Measurements from ENCODE around the gene ZPBP. TPM values are rescaled to one million over a fixed set of nuclear protein-coding genes. Genes with fewer than 3 reads are reported as not detected.

The ZPBP gene
- total RNA-seq, 1 experiment from 2014 or later, result not detected

- peaks cover 9% of the 10 kb centered on the region in 2 experiments; a peak in 3 of 5 replicates for H3K9me3 Mint-ChIP-seq
- Histone ChIP-seq H4K20me1 (ENCODE audit: control insufficient read depth, insufficient read depth, insufficient read length) (no peaks in the 10 kb centered on the region), H2BK20ac (ENCODE audit: low read depth, low read length, poor library complexity, severe bottlenecking) (no peak overlapping the region)
Measured at GRCh38 chr7:49894543-49894942, 198.5 kb downstream of the ZPBP start.

More at GRCh38 chr7:49894543-49894942, 198.5 kb downstream of the ZPBP start:
- H2BK15ac ChIP-seq (ENCODE audit: low read depth, low read length), result no peak overlapping the region
- Mint-ChIP-seq H3K36me3 (ENCODE audit: insufficient read depth in 1 of 3, low read depth in 3 of 3) (peaks cover 0 to 10% (median 8%) of the 10 kb centered on the region in 3 experiments; a peak in 3 of 7 replicates), H3K27me3 (ENCODE audit: low read depth) (no peaks in the 10 kb centered on the region), H3K27ac (no peak overlapping the region), H3K4me3 (no peak overlapping the region), H3K4me1 (peaks cover 5 to 11% of the 10 kb centered on the region in 2 experiments)
- no peak overlapping the region for H4K8ac ChIP-seq (replicated peaks; ENCODE audit: insufficient read length, low read depth, low read length)
- no peak overlapping the region for H2BK12ac ChIP-seq (ENCODE audit: insufficient read length, low read depth, low read length)
- H3K18ac ChIP-seq (ENCODE audit: insufficient read length, low read depth, low read length), result no peak overlapping the region
- H3K14ac ChIP-seq (ENCODE audit: insufficient read depth, low read length), result no peak overlapping the region
- no peak for TF ChIP-seq CTCF (conservative IDR thresholded peaks at IDR 0.05)
- no peaks in the 10 kb centered on the region for H3K79me1 ChIP-seq (ENCODE audit: insufficient read depth, low read depth, low read length, poor library complexity, severe bottlenecking)
- no peak overlapping the region for H2BK120ac ChIP-seq (ENCODE audit: low read depth, low read length, poor library complexity, severe bottlenecking)
- no peak overlapping the region for H3T11ph ChIP-seq (ENCODE audit: low read length)
- no peak overlapping the region for H4K5ac ChIP-seq (ENCODE audit: insufficient read length, low read depth, low read length)
- no peak overlapping the region for H2AFZ ChIP-seq (ENCODE audit: low read length)
- H3K56ac ChIP-seq (ENCODE audit: insufficient read length, low read depth, low read length), result no peak overlapping the region
- H3K27ac ChIP-seq (ENCODE audit: insufficient read length, low read depth, low read length), result no peak overlapping the region
- DNase-seq, result no peak
- no peak overlapping the region for H3K23ac ChIP-seq (ENCODE audit: insufficient read length, low read depth, low read length)
- no peaks in the 10 kb centered on the region for H3K79me2 ChIP-seq (ENCODE audit: insufficient read depth, low read length)
- no peaks in the 10 kb centered on the region for H3K27me3 ChIP-seq (ENCODE audit: insufficient read depth, low read length)
- no peaks in the 10 kb centered on the region for H3K23me2 ChIP-seq (ENCODE audit: insufficient read length, low read depth, low read length, poor library complexity, severe bottlenecking)
- no peak overlapping the region for H2BK5ac ChIP-seq (ENCODE audit: insufficient read length, low read length)
- no peak overlapping the region for H3K4me2 ChIP-seq (ENCODE audit: insufficient read depth, insufficient read length, low read length)
- no peak overlapping the region for H3K4ac ChIP-seq (ENCODE audit: low read depth, low read length)
- no peak overlapping the region for H3K9ac ChIP-seq (ENCODE audit: extremely low read depth, insufficient read length, low read length)
- no peaks in the 10 kb centered on the region for H3K4me1 ChIP-seq (ENCODE audit: insufficient read depth, low read length)
- no peak overlapping the region for H4K91ac ChIP-seq (ENCODE audit: insufficient read length, low read depth, low read length)
- WGBS (ENCODE audit: extremely low coverage, insufficient read length, low lambda C conversion rate), result no CpG with 5 or more reads among the region's 4 CpGs
- H2AK5ac ChIP-seq (ENCODE audit: insufficient read length, low read length), result no peak overlapping the region
- no peaks in the 10 kb centered on the region for H3K9me3 ChIP-seq (ENCODE audit: control insufficient read depth, low read depth, low read length)

Measured in H9 (cell line).